ENCODE results near the gene BAZ1A.

GRCh38 chr14:34837801-34838322 lies 37.3 kb downstream of the BAZ1A start:
- TF ChIP-seq, protein P1, sequence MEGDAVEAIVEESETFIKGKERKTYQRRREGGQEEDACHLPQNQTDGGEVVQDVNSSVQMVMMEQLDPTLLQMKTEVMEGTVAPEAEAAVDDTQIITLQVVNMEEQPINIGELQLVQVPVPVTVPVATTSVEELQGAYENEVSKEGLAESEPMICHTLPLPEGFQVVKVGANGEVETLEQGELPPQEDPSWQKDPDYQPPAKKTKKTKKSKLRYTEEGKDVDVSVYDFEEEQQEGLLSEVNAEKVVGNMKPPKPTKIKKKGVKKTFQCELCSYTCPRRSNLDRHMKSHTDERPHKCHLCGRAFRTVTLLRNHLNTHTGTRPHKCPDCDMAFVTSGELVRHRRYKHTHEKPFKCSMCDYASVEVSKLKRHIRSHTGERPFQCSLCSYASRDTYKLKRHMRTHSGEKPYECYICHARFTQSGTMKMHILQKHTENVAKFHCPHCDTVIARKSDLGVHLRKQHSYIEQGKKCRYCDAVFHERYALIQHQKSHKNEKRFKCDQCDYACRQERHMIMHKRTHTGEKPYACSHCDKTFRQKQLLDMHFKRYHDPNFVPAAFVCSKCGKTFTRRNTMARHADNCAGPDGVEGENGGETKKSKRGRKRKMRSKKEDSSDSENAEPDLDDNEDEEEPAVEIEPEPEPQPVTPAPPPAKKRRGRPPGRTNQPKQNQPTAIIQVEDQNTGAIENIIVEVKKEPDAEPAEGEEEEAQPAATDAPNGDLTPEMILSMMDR (IDR thresholded peaks at IDR 0.05): no peak
- no peak for TF ChIP-seq EZH2 (IDR thresholded peaks at IDR 0.05; ENCODE audit: borderline replicate concordance, insufficient read depth, low read depth, low read length, poor library complexity, severe bottlenecking)
